Right renal pelvis (tissue), 4 donors: ENCODE measurements around the gene MRPL50. TPM values are rescaled to one million over a fixed set of nuclear protein-coding genes. Genes with fewer than 3 reads are reported as not detected.

Experiments
- DNase-seq, 4 donors: peaks; one replicate each; pipeline ENCODE4 v3.0.0-alpha.2; 2013; ENCODE audit warnings: low read depth in 4 of 4, low spot score in 3 of 4, missing footprints in 1 of 4
- polyA plus RNA-seq, 4 donors: library from polyadenylated mRNA; unstranded; fragments of 120-200 nt; gene quantifications; one replicate each; pipeline ENCODE4 v1.2.1, GENCODE V29; 2013; ENCODE audit not compliant: insufficient read length in 4 of 4

The MRPL50 gene
- polyA plus RNA-seq, 4 donors = 24.2 to 31.0 (median 29.3) TPM

GRCh38 chr9:101350285-101350684 is 48.1 kb downstream of the MRPL50 start:
- DNase-seq = no peak

GRCh38 chr9:101342595-101342994 is 55.8 kb downstream of the MRPL50 start:
- DNase-seq = no peak

GRCh38 chr9:101341958-101342357 is 56.5 kb downstream of the MRPL50 start:
- no peak for DNase-seq

Other genes with a start within 250 kb of the MRPL50 start
- under 1 TPM; 0.13 to 0.56 (median 0.27) TPM for gene BAAT, start 13.6 kb downstream of the MRPL50 start, polyA plus RNA-seq
- gene ZNF189, start 233 bp upstream of the MRPL50 start, polyA plus RNA-seq = 10 to 100 TPM; 39.1 to 49.7 (median 45.9) TPM
- gene ALDOB, start 37.2 kb upstream of the MRPL50 start, polyA plus RNA-seq = 1,000 to 10,000 TPM in 1 of 4 donors, 100 to 1,000 TPM in 3; 651 to 1,095 (median 808) TPM
- gene RNF20, start 135.2 kb upstream of the MRPL50 start, polyA plus RNA-seq = 10 to 100 TPM; 54.7 to 68.6 (median 67.1) TPM
- gene PPP3R2, start 196.4 kb upstream of the MRPL50 start, polyA plus RNA-seq = under 1 TPM in 2 of 4 donors, not detected in 2; 0.04 to 0.06 TPM